ENCODE measurements around the gene APOBEC3C. TPM values are rescaled to one million over a fixed set of nuclear protein-coding genes. Genes with fewer than 3 reads are reported as not detected.
"Not testable (repeated sequence)": the region's sequence is repeated elsewhere in the genome, so short reads cannot be mapped to it uniquely, and the experiment has no call there.

Gene APOBEC3C
- total RNA-seq, 6 experiments from 2014 or later, result 1.0 to 3.8 (median 2.1) TPM

DNA sequence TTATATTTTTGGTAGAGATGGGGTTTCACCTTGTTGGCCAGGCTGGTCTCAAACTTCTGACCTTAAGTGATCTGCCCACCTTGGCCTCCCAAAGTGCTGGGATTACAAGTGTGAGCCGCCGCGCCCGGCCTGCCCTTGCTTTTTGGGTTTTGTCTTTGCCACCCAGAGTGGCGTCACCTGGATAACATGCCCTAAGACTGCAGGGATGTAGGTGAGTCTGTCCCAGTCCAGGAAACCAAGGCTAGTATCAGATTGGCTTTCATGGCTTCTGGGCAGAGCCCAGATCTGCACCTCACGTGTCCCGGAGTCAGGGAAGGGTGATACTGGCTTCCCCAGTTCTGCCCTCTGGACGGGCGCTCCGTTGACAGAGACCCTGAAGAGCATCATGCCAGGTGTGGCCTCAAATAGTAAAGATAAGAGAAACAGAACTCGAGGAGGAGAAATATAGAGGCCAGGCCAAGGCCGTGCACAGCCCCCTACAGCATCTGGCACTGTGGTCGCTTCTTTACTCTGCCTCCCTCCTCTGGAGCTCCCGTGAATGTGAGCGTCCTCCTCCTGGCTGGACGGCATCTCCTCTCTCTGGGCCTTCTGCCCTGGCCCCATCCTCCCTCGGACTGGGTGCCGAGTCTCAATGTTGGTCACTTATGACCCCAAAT, 39.8 kb upstream of the APOBEC3C start:
- no peaks in the 10 kb centered on the region for H3K4me1 ChIP-seq
- H3K27ac ChIP-seq, result no peak overlapping the region
- intact Hi-C loops (cut with DNase I), result no loop called here
- no peak for TF ChIP-seq POLR2A (IDR thresholded peaks at IDR 0.05)
- TF ChIP-seq CTCF (IDR thresholded peaks at IDR 0.05), result no peak
- no peak overlapping the region for H3K4me3 ChIP-seq
- no peak for ATAC-seq
- no peaks in the 10 kb centered on the region for H3K9me3 ChIP-seq
- WGBS (ENCODE audit: insufficient coverage, low coverage, low lambda C conversion rate, missing lambda C conversion rate), result 57% methylated on average over 3 of the region's 18 CpGs
- H3K27me3 ChIP-seq, result no peaks in the 10 kb centered on the region
- H3K36me3 ChIP-seq, result no peaks in the 10 kb centered on the region
- no peak for DNase-seq

- H3K27me3 ChIP-seq, result no peaks in the 10 kb centered on the region
- no peak for ATAC-seq
- intact Hi-C loops (cut with DNase I), result no loop called here
- H3K4me1 ChIP-seq, result no peaks in the 10 kb centered on the region
- H3K9me3 ChIP-seq, result no peaks in the 10 kb centered on the region
- H3K36me3 ChIP-seq, result no peaks in the 10 kb centered on the region
- H3K27ac ChIP-seq, result no peak overlapping the region
- no peak for DNase-seq
- WGBS (ENCODE audit: insufficient coverage, low coverage, low lambda C conversion rate, missing lambda C conversion rate), result 77% methylated on average over 6 of the region's 7 CpGs
- TF ChIP-seq CTCF (IDR thresholded peaks at IDR 0.05) (no peak), POLR2A (IDR thresholded peaks at IDR 0.05) (no peak)
- H3K4me3 ChIP-seq, result no peak overlapping the region
These were observed 39.3 kb upstream of the APOBEC3C start for GRCh38 chr22:38974826-38975175.

DNA sequence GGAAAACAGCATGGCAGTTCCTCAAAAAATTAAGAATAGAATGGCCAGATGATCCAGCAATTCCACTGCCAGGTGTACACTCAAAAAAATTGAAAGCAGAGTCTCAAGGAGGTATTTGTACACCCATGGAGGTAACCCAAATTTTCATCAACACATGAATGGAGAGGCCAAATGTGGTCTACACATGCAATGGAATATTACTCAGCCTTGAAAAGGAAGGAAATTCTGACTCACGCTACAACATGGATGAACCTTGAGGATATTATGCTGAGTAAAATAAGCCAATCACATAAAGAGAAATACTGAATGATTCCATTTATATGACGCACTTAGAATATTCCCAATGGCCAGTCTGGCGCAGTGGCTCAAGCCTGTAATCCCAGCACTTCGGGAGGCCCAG, 36.8 kb upstream of the APOBEC3C start:
- intact Hi-C loops (cut with DNase I); H3K9me3 ChIP-seq; H3K4me3 ChIP-seq; DNase-seq; ATAC-seq; H3K36me3 ChIP-seq; H3K27me3 ChIP-seq; H3K4me1 ChIP-seq; H3K27ac ChIP-seq: not testable (repeated sequence)
- 81% methylated on average over 3 of the region's 4 CpGs for WGBS (ENCODE audit: insufficient coverage, low coverage, low lambda C conversion rate, missing lambda C conversion rate)

DNA sequence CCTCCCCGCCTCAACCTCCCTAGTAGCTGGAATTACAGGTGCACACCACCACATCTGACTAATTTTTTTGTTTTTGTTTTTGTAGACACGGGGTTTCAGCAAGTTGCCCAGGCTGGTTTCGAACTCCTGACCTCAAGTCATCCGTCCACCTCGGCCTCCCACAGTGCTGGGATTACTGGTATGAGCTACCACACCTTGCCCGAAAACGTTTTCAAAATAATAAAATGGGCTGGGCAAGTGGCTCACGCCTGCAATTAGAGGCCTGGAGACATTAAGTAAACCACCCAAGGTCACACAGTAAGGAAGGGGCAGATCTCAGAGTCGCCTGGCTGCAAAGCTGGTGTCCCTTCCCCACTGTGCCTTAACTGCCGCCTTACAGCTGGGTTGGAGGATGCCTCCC, 33.5 kb upstream of the APOBEC3C start:
- H3K4me3 ChIP-seq; H3K27me3 ChIP-seq; H3K27ac ChIP-seq; H3K4me1 ChIP-seq; H3K36me3 ChIP-seq; H3K9me3 ChIP-seq; intact Hi-C loops (cut with DNase I); ATAC-seq: not testable (repeated sequence)
- peak in 1 of 3 donors; percentile 11 for DNase-seq
- 70% methylated on average over 8 of the region's 10 CpGs for WGBS (ENCODE audit: insufficient coverage, low coverage, low lambda C conversion rate, missing lambda C conversion rate)

- Histone ChIP-seq H3K36me3 (no peaks in the 10 kb centered on the region), H3K4me3 (peak overlapping the region in 2 of 3 donors; percentile 46 to 53), H3K27ac (no peak overlapping the region), H3K4me1 (peaks cover 0 to 6% (median 0%) of the 10 kb centered on the region in 4 donors), H3K27me3 (no peaks in the 10 kb centered on the region), H3K9me3 (no peaks in the 10 kb centered on the region)
- intact Hi-C loops (cut with DNase I), result no loop called here
- peak in 1 of 3 donors; percentile 52 for DNase-seq
- peak in 3 of 4 donors; percentile 12 to 33 (median 32) for TF ChIP-seq CTCF (IDR thresholded peaks at IDR 0.05)
- no peak for TF ChIP-seq POLR2A (IDR thresholded peaks at IDR 0.05)
- peak; percentile 48 to 54 (median 52) for ATAC-seq
- 23% methylated on average over 16 of the region's 27 CpGs for WGBS (ENCODE audit: insufficient coverage, low coverage, low lambda C conversion rate, missing lambda C conversion rate)
These were observed 32.8 kb upstream of the APOBEC3C start for GRCh38 chr22:38981005-38981991.
